WTC11 (cell line): ENCODE data around the gene SELPLG. TPM values are rescaled to one million over a fixed set of nuclear protein-coding genes. Genes with fewer than 3 reads are reported as not detected.

Experiments
- ATAC-seq: fragments of 200-7000 bp; cut with Tn5 transposase; 2 replicates; pipeline ENCODE4 v1.10.0; 2021; ENCODE audit warnings: mild to moderate bottlenecking, moderate library complexity
- CTCF ChIA-PET: fragments of 300-600 bp; sonication (Branson Sonifier 250); formaldehyde crosslinking; loops from one replicate; lab custom pipeline; 2021; ENCODE audit warnings: antibody characterized with exemption; lab: Charles Lee
- POLR2A ChIA-PET: fragments of 350-600 bp; sonication (Branson Sonifier 250); formaldehyde crosslinking; loops from one replicate; lab custom pipeline; 2021; ENCODE audit warnings: antibody characterized with exemption; lab: Charles Lee
- DNase-seq: peaks from one replicate; pipeline ENCODE4 v3.0.0; 2021; ENCODE audit warnings: low spot score
- H3K27ac Mint-ChIP-seq: 2 replicates; pipeline ENCODE4 v1.8.0; 2021; ENCODE audit warnings: mixed read lengths
- H3K27me3 Mint-ChIP-seq: 2 replicates; pipeline ENCODE4 v1.8.0; 2021; ENCODE audit warnings: low read depth, mild to moderate bottlenecking, moderate library complexity, mixed read lengths
- H3K36me3 Mint-ChIP-seq: 2 replicates; pipeline ENCODE4 v1.8.0; 2021; ENCODE audit warnings: mixed read lengths
- H3K4me1 Mint-ChIP-seq: 2 replicates; pipeline ENCODE4 v1.8.0; 2022; ENCODE audit warnings: mixed read lengths
- H3K4me3 Mint-ChIP-seq: 2 replicates; pipeline ENCODE4 v1.8.0; 2021; ENCODE audit warnings: mild to moderate bottlenecking, moderate library complexity, mixed read lengths
- H3K9me3 Mint-ChIP-seq: 2 replicates; pipeline ENCODE4 v1.8.0; 2021; ENCODE audit warnings: mixed read lengths
- GTF2I ChIP-seq: fragments of 250-450 bp; sonication (Bioruptor Pico); conservative IDR thresholded peaks from 2 replicates; pipeline ENCODE4 v1.4.0; 2021; ENCODE audit warnings: mild to moderate bottlenecking
- MYBL2 ChIP-seq: sonication (generic); formaldehyde crosslinking; IDR thresholded peaks from 2 replicates; pipeline ENCODE4 v1.8.1; 2023; ENCODE audit warnings: mild to moderate bottlenecking, moderate library complexity, missing genetic modification reagents
- NR1H2 ChIP-seq: sonication (generic); formaldehyde crosslinking; IDR thresholded peaks from 2 replicates; pipeline ENCODE4 v1.9.0; 2021; ENCODE audit warnings: mild to moderate bottlenecking, moderate library complexity, missing genetic modification reagents
- PRRX2 ChIP-seq: fragments of 250-450 bp; sonication (Bioruptor Pico); IDR thresholded peaks from 2 replicates; pipeline ENCODE4 v1.8.0; 2021; ENCODE audit warnings: mild to moderate bottlenecking
- ZNF121 ChIP-seq: sonication (generic); formaldehyde crosslinking; IDR thresholded peaks from 2 replicates; pipeline ENCODE4 v1.8.0; 2023; ENCODE audit warnings: missing genetic modification reagents
- ZNF138 ChIP-seq: sonication (generic); formaldehyde crosslinking; conservative IDR thresholded peaks from 2 replicates; pipeline ENCODE4 v1.8.1; 2022; ENCODE audit warnings: mild to moderate bottlenecking, moderate library complexity, missing genetic modification reagents
- ZNF219 ChIP-seq: sonication (generic); formaldehyde crosslinking; IDR thresholded peaks from 2 replicates; pipeline ENCODE4 v1.8.0; 2023; ENCODE audit warnings: missing genetic modification reagents, mild to moderate bottlenecking, borderline replicate concordance
- ZNF396 ChIP-seq: fragments of 250-450 bp; sonication (Bioruptor Pico); IDR thresholded peaks from 2 replicates; pipeline ENCODE4 v1.8.0; 2021; ENCODE audit warnings: mild to moderate bottlenecking, moderate library complexity, borderline replicate concordance
- total RNA-seq: library from RNA; stranded (reverse); gene quantifications from 3 replicates; pipeline ENCODE4 v1.2.3, GENCODE V29; 2021
- TF ChIP-seq, protein P1 (sequence below): fragments of 250-450 bp; sonication (Bioruptor Pico); IDR thresholded peaks from 2 replicates; pipeline ENCODE4 v1.9.0; 2021; ENCODE audit warnings: mild to moderate bottlenecking, borderline replicate concordance
- TF ChIP-seq, protein P2 (sequence below): fragments of 250-450 bp; sonication (Bioruptor Pico); conservative IDR thresholded peaks from 2 replicates; pipeline ENCODE4 v1.9.0; 2021; ENCODE audit warnings: mild to moderate bottlenecking
- TF ChIP-seq, protein P3 (sequence below): sonication (generic); formaldehyde crosslinking; IDR thresholded peaks from 2 replicates; pipeline ENCODE4 v1.8.0; 2023; ENCODE audit warnings: mild to moderate bottlenecking, missing genetic modification reagents
- TF ChIP-seq, protein P4 (sequence below): sonication (generic); formaldehyde crosslinking; IDR thresholded peaks from 2 replicates; pipeline ENCODE4 v1.8.0; 2023; ENCODE audit warnings: missing genetic modification reagents, mild to moderate bottlenecking, borderline replicate concordance
- TF ChIP-seq, protein P5 (sequence below): sonication (generic); formaldehyde crosslinking; IDR thresholded peaks from 2 replicates; pipeline ENCODE4 v1.8.1; 2022; ENCODE audit warnings: missing genetic modification reagents, borderline replicate concordance
- TF ChIP-seq, protein P6 (sequence below): fragments of 200-600 bp; IDR thresholded peaks from 2 replicates; pipeline ENCODE4 v1.8.0; 2022; ENCODE audit warnings: antibody characterized with exemption
- TF ChIP-seq, protein P7 (sequence below): sonication (generic); formaldehyde crosslinking; conservative IDR thresholded peaks from 2 replicates; pipeline ENCODE4 v1.8.1; 2022; ENCODE audit warnings: mild to moderate bottlenecking, missing genetic modification reagents
- TF ChIP-seq, protein P8 (sequence below): fragments of 250-450 bp; sonication (Bioruptor Pico); IDR thresholded peaks from 2 replicates; pipeline ENCODE4 v1.9.0; 2021; ENCODE audit warnings: mild to moderate bottlenecking

SELPLG gene
- total RNA-seq, 1 experiment from 2014 or later = 0.46 TPM

DNA sequence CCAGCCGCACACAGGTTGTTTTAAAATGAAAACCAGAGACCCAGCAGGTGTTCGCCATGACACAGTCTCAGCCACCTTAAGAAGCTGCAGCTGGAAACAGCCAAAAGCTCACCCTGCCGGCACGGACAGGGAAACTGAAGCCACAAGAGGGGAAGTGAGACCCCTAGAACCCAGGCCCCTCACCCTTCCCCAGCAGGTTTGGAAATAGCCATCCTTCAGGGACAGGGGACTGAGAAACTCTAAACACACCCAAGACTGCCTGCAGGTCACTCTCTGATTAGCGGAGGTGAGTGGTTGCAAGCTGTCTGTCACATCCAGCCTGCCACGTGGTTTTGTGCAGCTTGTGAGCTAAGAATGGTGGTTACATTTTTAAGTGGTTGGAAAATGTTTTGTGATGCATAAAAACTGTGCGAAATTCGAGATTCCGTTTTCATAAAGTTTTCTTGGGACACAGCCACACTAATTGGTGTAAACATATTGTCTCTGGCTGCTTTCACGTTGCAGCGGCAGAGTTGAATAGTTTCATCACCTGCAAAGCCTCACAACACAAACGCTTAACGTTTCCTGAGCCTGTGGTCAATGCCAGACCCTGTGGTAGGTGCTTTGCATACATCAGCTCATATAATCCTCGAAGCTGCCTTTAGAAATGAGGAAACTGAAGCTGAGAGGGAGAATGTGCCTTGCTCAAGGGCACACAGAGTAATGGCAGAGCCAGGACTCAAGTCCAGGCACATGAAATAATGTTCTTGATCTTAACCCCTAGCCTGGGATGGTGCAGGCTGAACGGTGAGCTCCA, 1.7 kb upstream of the SELPLG start (continued):
- TF ChIP-seq, protein P1, sequence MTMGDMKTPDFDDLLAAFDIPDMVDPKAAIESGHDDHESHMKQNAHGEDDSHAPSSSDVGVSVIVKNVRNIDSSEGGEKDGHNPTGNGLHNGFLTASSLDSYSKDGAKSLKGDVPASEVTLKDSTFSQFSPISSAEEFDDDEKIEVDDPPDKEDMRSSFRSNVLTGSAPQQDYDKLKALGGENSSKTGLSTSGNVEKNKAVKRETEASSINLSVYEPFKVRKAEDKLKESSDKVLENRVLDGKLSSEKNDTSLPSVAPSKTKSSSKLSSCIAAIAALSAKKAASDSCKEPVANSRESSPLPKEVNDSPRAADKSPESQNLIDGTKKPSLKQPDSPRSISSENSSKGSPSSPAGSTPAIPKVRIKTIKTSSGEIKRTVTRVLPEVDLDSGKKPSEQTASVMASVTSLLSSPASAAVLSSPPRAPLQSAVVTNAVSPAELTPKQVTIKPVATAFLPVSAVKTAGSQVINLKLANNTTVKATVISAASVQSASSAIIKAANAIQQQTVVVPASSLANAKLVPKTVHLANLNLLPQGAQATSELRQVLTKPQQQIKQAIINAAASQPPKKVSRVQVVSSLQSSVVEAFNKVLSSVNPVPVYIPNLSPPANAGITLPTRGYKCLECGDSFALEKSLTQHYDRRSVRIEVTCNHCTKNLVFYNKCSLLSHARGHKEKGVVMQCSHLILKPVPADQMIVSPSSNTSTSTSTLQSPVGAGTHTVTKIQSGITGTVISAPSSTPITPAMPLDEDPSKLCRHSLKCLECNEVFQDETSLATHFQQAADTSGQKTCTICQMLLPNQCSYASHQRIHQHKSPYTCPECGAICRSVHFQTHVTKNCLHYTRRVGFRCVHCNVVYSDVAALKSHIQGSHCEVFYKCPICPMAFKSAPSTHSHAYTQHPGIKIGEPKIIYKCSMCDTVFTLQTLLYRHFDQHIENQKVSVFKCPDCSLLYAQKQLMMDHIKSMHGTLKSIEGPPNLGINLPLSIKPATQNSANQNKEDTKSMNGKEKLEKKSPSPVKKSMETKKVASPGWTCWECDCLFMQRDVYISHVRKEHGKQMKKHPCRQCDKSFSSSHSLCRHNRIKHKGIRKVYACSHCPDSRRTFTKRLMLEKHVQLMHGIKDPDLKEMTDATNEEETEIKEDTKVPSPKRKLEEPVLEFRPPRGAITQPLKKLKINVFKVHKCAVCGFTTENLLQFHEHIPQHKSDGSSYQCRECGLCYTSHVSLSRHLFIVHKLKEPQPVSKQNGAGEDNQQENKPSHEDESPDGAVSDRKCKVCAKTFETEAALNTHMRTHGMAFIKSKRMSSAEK (CRISPR knock-in tag) = no peak

DNA sequence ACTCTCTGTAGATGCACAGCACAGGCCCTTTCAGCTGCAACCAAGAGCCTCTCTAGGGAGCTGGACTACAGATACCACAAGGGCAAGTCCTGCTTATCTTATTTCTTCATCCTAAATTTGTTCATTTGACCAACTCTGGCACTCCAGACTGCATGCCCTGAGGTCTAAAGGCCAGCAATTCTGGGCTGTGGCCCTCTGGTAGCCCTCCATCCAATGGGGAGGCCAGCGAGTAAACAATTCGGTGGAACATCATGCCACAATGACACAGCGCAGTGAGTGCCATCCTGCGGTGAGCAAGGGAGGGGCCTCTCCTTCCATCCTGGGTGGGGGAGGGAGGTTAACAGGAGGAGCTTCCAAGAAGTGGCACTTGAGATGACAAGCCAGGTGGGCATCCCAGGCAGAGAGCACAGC, 652 bp upstream of the SELPLG start:
- Mint-ChIP-seq H3K4me1 (peaks cover 56% of the 10 kb centered on the region), H3K9me3 (no peaks in the 10 kb centered on the region), H3K27me3 (no peaks in the 10 kb centered on the region), H3K4me3 (no peak overlapping the region), H3K36me3 (no peaks in the 10 kb centered on the region), H3K27ac (no peak overlapping the region; the same call in 1 of the 2 replicates)
- CTCF ChIA-PET = interaction anchor here (1.0 to 1.9 kb wide), 3 partner anchors 13 to 168 kb away, joined by 4 to 6 read pairs (median 4); no protein-coding TSS in a partner anchor
- DNase-seq = no peak
- ATAC-seq = peak; percentile 7; the same call in 1 of the 2 replicates
- POLR2A ChIA-PET = no interaction called here
- TF ChIP-seq, protein P2, sequence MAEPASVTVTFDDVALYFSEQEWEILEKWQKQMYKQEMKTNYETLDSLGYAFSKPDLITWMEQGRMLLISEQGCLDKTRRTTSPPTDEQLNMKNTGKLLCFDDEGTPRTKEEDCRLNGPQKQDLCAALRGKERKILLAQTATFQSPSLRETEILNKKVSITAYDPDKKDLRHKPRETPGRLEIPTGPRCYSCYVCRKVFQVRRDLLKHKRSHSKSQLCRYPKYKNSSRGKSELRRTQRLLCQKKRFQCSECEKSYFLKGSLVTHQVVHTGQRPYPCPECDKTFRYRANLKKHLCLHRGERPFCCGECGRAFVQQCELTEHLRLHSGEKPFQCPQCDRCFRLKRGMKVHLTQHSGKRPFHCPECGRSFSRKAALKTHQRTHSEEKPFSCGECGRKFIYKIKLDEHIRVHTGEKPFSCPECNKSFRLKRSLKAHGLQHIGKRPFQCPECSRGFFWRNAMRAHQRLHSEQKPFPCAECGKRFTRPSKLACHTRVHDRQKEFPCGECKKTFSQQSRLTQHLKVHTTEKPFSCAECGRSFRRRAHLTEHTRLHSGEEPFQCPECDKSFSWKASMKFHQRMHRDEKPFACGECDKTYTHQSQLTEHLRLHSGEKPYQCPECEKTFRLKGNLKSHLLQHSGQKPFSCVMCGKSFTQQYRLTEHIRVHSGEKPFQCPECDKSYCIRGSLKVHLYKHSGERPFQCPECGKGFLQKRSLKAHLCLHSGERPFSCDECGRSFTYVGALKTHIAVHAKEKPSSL (CRISPR knock-in tag) = no peak
- TF ChIP-seq PRRX2 (no peak), GTF2I (CRISPR knock-in tag) (no peak), ZNF138 (no peak), ZNF121 (CRISPR knock-in tag) (no peak), MYBL2 (CRISPR knock-in tag) (no peak), ZNF396 (CRISPR knock-in tag) (no peak), ZNF219 (CRISPR knock-in tag) (no peak), NR1H2 (CRISPR knock-in tag) (no peak)
- TF ChIP-seq, protein P3, sequence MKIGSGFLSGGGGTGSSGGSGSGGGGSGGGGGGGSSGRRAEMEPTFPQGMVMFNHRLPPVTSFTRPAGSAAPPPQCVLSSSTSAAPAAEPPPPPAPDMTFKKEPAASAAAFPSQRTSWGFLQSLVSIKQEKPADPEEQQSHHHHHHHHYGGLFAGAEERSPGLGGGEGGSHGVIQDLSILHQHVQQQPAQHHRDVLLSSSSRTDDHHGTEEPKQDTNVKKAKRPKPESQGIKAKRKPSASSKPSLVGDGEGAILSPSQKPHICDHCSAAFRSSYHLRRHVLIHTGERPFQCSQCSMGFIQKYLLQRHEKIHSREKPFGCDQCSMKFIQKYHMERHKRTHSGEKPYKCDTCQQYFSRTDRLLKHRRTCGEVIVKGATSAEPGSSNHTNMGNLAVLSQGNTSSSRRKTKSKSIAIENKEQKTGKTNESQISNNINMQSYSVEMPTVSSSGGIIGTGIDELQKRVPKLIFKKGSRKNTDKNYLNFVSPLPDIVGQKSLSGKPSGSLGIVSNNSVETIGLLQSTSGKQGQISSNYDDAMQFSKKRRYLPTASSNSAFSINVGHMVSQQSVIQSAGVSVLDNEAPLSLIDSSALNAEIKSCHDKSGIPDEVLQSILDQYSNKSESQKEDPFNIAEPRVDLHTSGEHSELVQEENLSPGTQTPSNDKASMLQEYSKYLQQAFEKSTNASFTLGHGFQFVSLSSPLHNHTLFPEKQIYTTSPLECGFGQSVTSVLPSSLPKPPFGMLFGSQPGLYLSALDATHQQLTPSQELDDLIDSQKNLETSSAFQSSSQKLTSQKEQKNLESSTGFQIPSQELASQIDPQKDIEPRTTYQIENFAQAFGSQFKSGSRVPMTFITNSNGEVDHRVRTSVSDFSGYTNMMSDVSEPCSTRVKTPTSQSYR = no peak
- TF ChIP-seq, protein P4, sequence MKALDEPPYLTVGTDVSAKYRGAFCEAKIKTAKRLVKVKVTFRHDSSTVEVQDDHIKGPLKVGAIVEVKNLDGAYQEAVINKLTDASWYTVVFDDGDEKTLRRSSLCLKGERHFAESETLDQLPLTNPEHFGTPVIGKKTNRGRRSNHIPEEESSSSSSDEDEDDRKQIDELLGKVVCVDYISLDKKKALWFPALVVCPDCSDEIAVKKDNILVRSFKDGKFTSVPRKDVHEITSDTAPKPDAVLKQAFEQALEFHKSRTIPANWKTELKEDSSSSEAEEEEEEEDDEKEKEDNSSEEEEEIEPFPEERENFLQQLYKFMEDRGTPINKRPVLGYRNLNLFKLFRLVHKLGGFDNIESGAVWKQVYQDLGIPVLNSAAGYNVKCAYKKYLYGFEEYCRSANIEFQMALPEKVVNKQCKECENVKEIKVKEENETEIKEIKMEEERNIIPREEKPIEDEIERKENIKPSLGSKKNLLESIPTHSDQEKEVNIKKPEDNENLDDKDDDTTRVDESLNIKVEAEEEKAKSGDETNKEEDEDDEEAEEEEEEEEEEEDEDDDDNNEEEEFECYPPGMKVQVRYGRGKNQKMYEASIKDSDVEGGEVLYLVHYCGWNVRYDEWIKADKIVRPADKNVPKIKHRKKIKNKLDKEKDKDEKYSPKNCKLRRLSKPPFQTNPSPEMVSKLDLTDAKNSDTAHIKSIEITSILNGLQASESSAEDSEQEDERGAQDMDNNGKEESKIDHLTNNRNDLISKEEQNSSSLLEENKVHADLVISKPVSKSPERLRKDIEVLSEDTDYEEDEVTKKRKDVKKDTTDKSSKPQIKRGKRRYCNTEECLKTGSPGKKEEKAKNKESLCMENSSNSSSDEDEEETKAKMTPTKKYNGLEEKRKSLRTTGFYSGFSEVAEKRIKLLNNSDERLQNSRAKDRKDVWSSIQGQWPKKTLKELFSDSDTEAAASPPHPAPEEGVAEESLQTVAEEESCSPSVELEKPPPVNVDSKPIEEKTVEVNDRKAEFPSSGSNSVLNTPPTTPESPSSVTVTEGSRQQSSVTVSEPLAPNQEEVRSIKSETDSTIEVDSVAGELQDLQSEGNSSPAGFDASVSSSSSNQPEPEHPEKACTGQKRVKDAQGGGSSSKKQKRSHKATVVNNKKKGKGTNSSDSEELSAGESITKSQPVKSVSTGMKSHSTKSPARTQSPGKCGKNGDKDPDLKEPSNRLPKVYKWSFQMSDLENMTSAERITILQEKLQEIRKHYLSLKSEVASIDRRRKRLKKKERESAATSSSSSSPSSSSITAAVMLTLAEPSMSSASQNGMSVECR (CRISPR knock-in tag) = no peak
- TF ChIP-seq, protein P5, sequence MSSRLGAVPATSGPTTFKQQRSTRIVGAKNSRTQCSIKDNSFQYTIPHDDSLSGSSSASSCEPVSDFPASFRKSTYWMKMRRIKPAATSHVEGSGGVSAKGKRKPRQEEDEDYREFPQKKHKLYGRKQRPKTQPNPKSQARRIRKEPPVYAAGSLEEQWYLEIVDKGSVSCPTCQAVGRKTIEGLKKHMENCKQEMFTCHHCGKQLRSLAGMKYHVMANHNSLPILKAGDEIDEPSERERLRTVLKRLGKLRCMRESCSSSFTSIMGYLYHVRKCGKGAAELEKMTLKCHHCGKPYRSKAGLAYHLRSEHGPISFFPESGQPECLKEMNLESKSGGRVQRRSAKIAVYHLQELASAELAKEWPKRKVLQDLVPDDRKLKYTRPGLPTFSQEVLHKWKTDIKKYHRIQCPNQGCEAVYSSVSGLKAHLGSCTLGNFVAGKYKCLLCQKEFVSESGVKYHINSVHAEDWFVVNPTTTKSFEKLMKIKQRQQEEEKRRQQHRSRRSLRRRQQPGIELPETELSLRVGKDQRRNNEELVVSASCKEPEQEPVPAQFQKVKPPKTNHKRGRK (CRISPR knock-in tag) = no peak
- TF ChIP-seq, protein P6, sequence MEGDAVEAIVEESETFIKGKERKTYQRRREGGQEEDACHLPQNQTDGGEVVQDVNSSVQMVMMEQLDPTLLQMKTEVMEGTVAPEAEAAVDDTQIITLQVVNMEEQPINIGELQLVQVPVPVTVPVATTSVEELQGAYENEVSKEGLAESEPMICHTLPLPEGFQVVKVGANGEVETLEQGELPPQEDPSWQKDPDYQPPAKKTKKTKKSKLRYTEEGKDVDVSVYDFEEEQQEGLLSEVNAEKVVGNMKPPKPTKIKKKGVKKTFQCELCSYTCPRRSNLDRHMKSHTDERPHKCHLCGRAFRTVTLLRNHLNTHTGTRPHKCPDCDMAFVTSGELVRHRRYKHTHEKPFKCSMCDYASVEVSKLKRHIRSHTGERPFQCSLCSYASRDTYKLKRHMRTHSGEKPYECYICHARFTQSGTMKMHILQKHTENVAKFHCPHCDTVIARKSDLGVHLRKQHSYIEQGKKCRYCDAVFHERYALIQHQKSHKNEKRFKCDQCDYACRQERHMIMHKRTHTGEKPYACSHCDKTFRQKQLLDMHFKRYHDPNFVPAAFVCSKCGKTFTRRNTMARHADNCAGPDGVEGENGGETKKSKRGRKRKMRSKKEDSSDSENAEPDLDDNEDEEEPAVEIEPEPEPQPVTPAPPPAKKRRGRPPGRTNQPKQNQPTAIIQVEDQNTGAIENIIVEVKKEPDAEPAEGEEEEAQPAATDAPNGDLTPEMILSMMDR = no peak
- TF ChIP-seq, protein P7, sequence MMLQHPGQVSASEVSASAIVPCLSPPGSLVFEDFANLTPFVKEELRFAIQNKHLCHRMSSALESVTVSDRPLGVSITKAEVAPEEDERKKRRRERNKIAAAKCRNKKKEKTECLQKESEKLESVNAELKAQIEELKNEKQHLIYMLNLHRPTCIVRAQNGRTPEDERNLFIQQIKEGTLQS (CRISPR knock-in tag) = no peak
- TF ChIP-seq, protein P8, sequence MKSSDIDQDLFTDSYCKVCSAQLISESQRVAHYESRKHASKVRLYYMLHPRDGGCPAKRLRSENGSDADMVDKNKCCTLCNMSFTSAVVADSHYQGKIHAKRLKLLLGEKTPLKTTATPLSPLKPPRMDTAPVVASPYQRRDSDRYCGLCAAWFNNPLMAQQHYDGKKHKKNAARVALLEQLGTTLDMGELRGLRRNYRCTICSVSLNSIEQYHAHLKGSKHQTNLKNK = no peak
